Erythroblast (primary cell): ENCODE measurements around the gene GRIK1.

Source experiments
- DNase-seq, 2 experiments: peaks; one replicate each; lab custom pipeline; 2025; lab: John Stamatoyannopoulos, UW
- GATA1 ChIP-seq: IDR thresholded peaks from 2 replicates; pipeline ENCODE4 v1.6.1; 2011; ENCODE audit warnings: low read depth, mild to moderate bottlenecking, control low read depth, low read length, moderate library complexity
- POLR2A ChIP-seq: IDR thresholded peaks from 2 replicates; pipeline ENCODE4 v1.6.1; 2011; ENCODE audit warnings: mild to moderate bottlenecking, low read length

The GRIK1 gene

DNA sequence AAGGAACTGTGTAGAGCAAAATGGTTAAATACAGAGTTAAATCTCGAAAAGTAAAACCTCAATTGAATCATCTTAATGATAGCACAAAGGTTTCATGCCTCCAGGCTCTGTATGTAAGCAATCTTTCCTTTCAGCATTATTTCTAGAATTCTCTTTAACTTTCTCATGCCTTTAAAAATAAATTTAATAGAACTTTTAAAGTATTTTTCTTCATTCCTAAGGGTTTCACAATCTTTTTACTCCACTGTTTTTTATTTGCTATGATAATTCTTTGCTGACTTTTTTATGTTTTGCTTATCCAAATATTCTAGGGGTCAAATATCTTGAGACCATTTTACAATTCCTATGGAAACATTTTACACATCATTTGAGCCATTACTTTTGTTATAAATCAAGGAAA is 353.1 kb downstream of the GRIK1 start:
- DNase-seq, result no peak
- TF ChIP-seq POLR2A, result no peak
- no peak for TF ChIP-seq GATA1

GRCh38 chr21:29585462-29585861 is 354.3 kb downstream of the GRIK1 start:
- TF ChIP-seq POLR2A (no peak), GATA1 (no peak)
- DNase-seq, result no peak

DNA sequence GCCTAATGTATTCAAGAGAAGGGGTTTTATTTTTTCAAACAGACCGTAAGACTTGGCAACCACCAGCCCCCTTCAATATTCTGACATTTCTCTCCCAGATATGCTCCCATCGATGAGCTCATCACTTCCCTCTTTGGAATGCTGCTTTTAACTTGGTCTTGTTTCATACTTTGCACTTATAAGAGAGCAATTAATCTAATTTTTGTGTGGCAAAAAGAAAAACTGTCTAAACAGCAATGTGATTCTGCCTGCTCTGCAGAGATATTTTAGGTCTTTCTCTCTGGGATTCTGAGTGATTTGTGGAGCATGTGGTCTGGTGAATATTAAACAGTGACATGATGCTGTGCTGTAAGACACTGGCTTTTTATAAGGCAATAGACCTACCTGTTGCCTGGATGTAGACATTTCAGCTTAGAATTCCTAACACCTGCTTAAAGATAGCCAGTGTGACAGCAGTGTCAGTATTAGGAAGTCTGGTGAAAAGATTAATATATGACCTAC is 356.3 kb downstream of the GRIK1 start:
- DNase-seq, result no peak
- TF ChIP-seq POLR2A (no peak), GATA1 (no peak)

DNA sequence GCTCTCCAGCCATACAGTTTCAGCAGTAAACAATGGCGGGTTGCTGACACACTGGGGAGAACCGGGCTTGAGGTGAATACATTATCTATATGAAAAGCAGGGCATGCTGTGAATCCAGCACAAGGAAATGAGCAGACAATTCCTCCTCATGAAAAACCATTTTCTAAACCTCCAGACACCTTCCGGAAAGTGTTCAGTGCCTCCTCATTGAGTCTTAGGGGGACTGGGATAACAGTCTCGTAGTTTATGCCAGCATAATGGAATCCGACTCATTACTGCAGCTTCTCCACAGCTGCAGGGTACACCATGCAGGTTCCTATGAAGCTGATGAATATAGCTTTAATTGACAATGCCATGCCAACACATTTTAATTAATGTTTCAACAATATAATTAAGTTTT is 356.9 kb downstream of the GRIK1 start:
- no peak for TF ChIP-seq POLR2A
- no peak for TF ChIP-seq GATA1
- no peak for DNase-seq

DNA sequence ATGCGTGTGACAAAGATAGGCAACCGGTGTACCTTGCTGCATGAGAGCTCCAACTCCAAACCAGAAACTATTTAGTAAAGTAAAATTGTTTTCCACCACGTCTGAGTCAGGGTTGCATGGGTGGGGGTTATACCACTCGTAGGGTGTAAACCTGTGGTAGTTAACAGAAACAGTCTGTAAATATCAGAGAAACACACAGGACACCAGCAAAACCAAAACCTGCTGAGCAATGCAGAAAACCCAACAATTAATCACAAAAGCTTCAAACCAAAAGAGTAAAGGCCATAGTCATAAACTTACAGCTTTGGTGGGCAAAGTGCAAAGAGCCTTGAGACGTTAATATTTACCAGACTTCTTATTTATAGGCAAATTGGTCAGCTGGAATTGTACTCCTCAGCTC is 358.4 kb downstream of the GRIK1 start:
- TF ChIP-seq POLR2A (no peak), GATA1 (no peak)
- no peak for DNase-seq

DNA sequence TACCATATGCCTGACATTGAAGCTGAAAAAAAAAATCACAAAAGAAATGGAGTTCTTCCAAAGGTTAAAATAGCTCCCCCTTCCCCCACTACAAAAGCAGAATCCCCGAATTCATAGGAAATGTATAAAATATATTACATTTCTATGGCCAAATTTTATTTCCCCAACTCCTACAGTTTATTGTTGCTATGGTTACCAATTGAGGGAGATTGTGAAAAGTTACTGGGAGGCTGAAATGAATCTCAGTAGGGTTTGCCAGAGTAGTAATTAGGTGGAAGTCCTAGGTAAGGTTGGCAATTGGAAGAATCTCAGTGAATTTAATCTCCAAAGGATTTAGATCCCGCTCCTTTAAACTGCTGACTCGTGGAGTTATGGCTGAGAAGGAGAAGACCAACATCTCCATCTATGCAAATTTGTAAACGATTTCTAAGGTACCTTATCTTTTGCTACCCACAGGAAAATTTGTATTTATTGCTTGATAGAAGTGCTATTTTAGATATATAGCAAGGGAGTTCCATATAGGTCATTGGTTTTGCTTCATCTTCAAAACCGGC is 359.0 kb downstream of the GRIK1 start:
- TF ChIP-seq POLR2A (no peak), GATA1 (no peak)
- DNase-seq, result no peak

DNA sequence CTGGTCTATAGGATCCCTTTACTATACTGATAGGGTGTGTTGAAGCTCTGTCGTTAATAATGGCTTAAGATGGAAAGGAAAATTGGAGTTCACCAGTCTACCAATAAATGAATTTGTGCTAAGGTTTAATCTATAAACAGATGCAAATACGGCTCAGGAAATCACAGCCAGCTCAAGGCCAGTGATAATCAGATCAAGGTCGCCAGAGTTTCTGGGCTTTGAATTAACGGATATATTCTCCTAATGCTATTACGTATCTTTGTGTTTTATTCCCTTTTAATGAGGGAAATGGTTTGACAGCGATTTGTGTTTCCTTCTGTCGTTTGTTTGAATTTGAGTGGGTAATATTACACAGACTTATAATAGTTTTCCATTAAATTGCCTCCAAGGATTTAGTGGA is 361.5 kb downstream of the GRIK1 start:
- TF ChIP-seq POLR2A (no peak), GATA1 (no peak)
- no peak for DNase-seq

GRCh38 chr21:29571949-29572348 is 367.8 kb downstream of the GRIK1 start:
- TF ChIP-seq POLR2A, result no peak

GRCh38 chr21:29568020-29568697 is 371.6 kb downstream of the GRIK1 start:
- no peak for TF ChIP-seq POLR2A
- no peak for TF ChIP-seq GATA1
- no peak for DNase-seq

More at GRCh38 chr21:29571949-29572348, 367.8 kb downstream of the GRIK1 start:
- DNase-seq, result no peak

DNA sequence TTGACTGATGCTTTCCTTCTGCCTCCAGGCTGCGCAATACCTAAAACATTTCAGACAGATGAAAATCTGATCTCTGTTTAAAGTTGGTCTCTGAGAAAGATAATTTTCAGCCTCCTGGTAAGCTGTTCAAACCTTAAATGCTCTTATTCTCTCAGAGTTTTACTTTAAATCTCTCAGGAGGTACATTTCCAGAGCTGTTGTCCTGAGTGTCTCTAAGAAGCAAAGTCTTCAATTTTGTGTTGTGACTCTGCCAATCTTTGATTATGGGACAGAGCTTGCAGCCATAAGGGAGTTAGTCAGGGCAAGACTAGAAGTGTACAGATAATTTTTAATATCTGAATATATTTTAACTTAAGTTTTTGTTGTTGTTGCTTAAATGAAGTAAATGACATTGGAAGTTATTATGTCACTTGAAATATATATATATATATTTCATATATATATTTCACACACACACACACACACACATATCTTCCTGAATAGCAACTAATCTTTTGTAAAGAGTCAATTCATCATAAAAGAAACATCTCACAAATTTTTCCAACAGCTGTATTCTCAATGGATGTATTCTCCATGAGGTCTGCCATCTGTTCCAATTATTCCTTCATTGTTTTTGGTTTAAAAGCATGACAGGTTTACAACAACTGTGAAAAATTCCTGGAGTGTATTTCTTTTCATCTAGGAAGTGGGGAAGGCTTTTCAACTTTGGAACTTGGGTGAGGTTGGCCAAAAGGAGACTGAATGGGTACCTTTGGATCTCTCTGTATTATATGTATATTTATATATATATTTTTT is 381.7 kb downstream of the GRIK1 start:
- TF ChIP-seq GATA1, result no peak
- TF ChIP-seq POLR2A, result no peak
- no peak for DNase-seq

DNA sequence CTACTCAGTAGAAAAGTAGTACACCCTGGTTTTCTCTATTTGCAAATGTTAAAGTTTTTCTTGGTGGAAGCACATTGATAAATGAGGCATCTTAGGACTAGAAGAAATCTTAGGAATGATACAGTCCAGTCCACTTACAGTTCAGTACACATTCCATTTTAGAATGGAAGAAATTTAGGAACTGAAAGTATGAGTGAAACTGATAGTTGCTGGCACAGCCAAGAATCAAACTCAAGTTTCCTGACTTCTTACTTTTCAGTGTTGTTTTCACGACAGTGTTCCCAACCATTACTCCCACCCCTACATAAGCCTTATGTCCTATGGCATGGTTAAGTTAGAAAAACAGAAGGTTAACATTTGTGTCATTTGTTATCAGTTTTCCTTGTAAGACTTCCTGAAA is 382.6 kb downstream of the GRIK1 start:
- no peak for TF ChIP-seq POLR2A
- TF ChIP-seq GATA1, result no peak
- no peak for DNase-seq

GRCh38 chr21:29555601-29556000 is 384.2 kb downstream of the GRIK1 start:
- no peak for DNase-seq
- TF ChIP-seq GATA1, result no peak
- no peak for TF ChIP-seq POLR2A

- no peak for TF ChIP-seq GATA1
- no peak for TF ChIP-seq POLR2A
- no peak for DNase-seq
Observed at GRCh38 chr21:29550205-29550604, 389.6 kb downstream of the GRIK1 start.

DNA sequence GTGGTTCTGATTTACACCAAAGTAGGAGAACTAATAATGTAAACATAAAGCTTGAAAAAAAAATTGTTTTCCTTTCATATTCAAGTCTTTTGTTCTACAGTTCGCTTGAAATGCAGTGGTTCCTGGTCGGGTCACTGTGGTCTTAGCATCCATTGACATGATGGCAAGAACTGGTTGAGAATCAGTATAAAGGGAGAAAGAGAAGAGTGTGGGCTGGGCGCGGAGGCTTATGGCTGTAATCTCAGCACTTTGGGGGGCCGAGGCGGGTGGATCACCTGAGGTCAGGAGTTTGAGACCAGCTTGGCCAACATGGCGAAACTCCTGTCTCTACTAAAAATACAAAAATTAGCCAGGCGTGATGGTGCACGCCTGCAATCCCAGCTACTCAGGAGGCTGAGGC is 390.2 kb downstream of the GRIK1 start:
- no peak for TF ChIP-seq GATA1
- no peak for TF ChIP-seq POLR2A

GRCh38 chr21:29547998-29548397 is 391.8 kb downstream of the GRIK1 start:
- no peak for TF ChIP-seq POLR2A
- no peak for TF ChIP-seq GATA1
- DNase-seq, result no peak

More for the DNA sequence above, 390.2 kb downstream of the GRIK1 start:
- no peak for DNase-seq
